ENCODE measurements around the gene ZBED6. TPM values are rescaled to one million over a fixed set of nuclear protein-coding genes. Genes with fewer than 3 reads are reported as not detected.
A peak's percentile ranks its signal among the peaks of the same experiment; 100 is the strongest.

ZBED6 gene
- total and polyA plus RNA-seq, 2 of the 4 experiments (the other 2 are of a cell fraction): 3.8 to 26.2 TPM

DNA sequence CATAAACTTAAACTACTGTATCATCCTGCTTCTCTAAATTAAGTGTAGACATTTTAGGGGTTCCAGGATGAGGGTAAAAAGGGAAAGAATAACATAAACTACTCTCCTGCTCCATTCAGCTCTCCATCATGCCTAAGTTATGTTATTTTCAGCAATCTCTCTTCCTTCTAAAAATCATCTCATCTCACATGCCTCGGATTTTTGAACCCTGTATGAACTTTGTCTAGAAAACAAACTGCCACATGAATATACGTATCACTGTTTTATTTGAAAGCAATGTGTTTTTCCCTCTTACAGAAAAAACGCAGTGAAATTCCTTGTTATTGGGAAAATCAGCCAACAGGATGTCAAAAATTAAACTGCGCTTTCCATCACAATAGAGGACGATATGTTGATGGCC lies 32.6 kb downstream of the ZBED6 start:
- H3K27ac ChIP-seq (ENCODE audit: insufficient read depth, low read length): no peak overlapping the region
- ATAC-seq (ENCODE audit: low read depth): peak; percentile 57
- H3K27me3 ChIP-seq (ENCODE audit: control insufficient read depth, insufficient read depth, low read length): no peaks in the 10 kb centered on the region
- no peaks in the 10 kb centered on the region for H3K9me3 ChIP-seq (ENCODE audit: control insufficient read depth, insufficient read depth, low read length)
- H4K91ac ChIP-seq (ENCODE audit: insufficient read depth, low read depth, low read length): no peak overlapping the region
- no peak overlapping the region for H2BK15ac ChIP-seq (ENCODE audit: low read depth, low read length)
- ChIA-PET POLR2A (ENCODE audit: unreplicated experiment) (no interaction called here), CTCF (interaction anchor here (0.6 kb wide), 1 partner anchor 135 kb away, joined by 3 read pairs; no protein-coding TSS in a partner anchor)
- no peak overlapping the region for H2AFZ ChIP-seq (replicated peaks; ENCODE audit: low read length, poor library complexity)
- no peak overlapping the region for H3K14ac ChIP-seq (replicated peaks; ENCODE audit: low read depth, low read length)
- H3K4me1 ChIP-seq (ENCODE audit: control insufficient read depth, insufficient read depth, low read length): no peaks in the 10 kb centered on the region
- WGBS, 2 experiments (ENCODE audit: extremely low coverage in 2 of 2, insufficient read length in 1 of 2): no CpG with 5 or more reads among the region's 5 CpGs
- H3K23ac ChIP-seq (ENCODE audit: low read depth, low read length): no peak overlapping the region
- H3K9ac ChIP-seq (ENCODE audit: low read depth, low read length): no peak overlapping the region
- H3K9me1 ChIP-seq (ENCODE audit: insufficient read depth, low read length): peaks cover 6% of the 10 kb centered on the region
- H2BK5ac ChIP-seq (ENCODE audit: low read depth, low read length, poor library complexity, severe bottlenecking): peak overlapping the region; percentile 53
- H3K18ac ChIP-seq (ENCODE audit: low read depth, low read length): no peak overlapping the region
- no peak for TF ChIP-seq SMC3 (IDR thresholded peaks at IDR 0.05; ENCODE audit: low read depth, low read length)
- TF ChIP-seq RAD21 (IDR thresholded peaks at IDR 0.05; ENCODE audit: low read length): no peak
- no peak for TF ChIP-seq MAFK (IDR thresholded peaks at IDR 0.05; ENCODE audit: low read depth, low read length)
- no peak for TF ChIP-seq BHLHE40 (IDR thresholded peaks at IDR 0.05; ENCODE audit: low read depth, low read length)
- TF ChIP-seq FOS (IDR thresholded peaks at IDR 0.05; ENCODE audit: low read depth, low read length): no peak
- TF ChIP-seq MXI1 (IDR thresholded peaks at IDR 0.05; ENCODE audit: borderline replicate concordance, low read depth, low read length): no peak
- no peak for TF ChIP-seq MAZ (IDR thresholded peaks at IDR 0.05; ENCODE audit: borderline replicate concordance, low read depth, low read length)
- TF ChIP-seq, protein P1, sequence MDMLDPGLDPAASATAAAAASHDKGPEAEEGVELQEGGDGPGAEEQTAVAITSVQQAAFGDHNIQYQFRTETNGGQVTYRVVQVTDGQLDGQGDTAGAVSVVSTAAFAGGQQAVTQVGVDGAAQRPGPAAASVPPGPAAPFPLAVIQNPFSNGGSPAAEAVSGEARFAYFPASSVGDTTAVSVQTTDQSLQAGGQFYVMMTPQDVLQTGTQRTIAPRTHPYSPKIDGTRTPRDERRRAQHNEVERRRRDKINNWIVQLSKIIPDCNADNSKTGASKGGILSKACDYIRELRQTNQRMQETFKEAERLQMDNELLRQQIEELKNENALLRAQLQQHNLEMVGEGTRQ (IDR thresholded peaks at IDR 0.05; ENCODE audit: low read depth, low read length): no peak
- TF ChIP-seq, protein P2, sequence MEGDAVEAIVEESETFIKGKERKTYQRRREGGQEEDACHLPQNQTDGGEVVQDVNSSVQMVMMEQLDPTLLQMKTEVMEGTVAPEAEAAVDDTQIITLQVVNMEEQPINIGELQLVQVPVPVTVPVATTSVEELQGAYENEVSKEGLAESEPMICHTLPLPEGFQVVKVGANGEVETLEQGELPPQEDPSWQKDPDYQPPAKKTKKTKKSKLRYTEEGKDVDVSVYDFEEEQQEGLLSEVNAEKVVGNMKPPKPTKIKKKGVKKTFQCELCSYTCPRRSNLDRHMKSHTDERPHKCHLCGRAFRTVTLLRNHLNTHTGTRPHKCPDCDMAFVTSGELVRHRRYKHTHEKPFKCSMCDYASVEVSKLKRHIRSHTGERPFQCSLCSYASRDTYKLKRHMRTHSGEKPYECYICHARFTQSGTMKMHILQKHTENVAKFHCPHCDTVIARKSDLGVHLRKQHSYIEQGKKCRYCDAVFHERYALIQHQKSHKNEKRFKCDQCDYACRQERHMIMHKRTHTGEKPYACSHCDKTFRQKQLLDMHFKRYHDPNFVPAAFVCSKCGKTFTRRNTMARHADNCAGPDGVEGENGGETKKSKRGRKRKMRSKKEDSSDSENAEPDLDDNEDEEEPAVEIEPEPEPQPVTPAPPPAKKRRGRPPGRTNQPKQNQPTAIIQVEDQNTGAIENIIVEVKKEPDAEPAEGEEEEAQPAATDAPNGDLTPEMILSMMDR (conservative IDR thresholded peaks at IDR 0.05; ENCODE audit: low read depth, low read length): no peak
- TF ChIP-seq RFX5 (IDR thresholded peaks at IDR 0.05; ENCODE audit: low read depth, low read length): no peak
- TF ChIP-seq CHD1 (IDR thresholded peaks at IDR 0.05; ENCODE audit: low read depth, low read length): no peak
- TF ChIP-seq NFE2L2 (IDR thresholded peaks at IDR 0.05; ENCODE audit: low read depth, low read length): no peak
- TF ChIP-seq CEBPB (IDR thresholded peaks at IDR 0.05; ENCODE audit: low read depth, low read length): no peak
- TF ChIP-seq POLR2A (IDR thresholded peaks at IDR 0.05; ENCODE audit: low read depth, low read length): no peak
- H3K79me1 ChIP-seq (ENCODE audit: low read depth in 1 of 2, low read length in 2 of 2): peaks cover 7 to 22% of the 10 kb centered on the region in 2 experiments; a peak in 3 of 4 replicates
- no TSS peak for BruUV-seq (replicated peaks)
- no peak overlapping the region for H3K4me2 ChIP-seq (ENCODE audit: low read depth, low read length)
- no peak overlapping the region for H2AK5ac ChIP-seq (ENCODE audit: low read depth, low read length)
- H2BK20ac ChIP-seq (ENCODE audit: low read depth, low read length): no peak overlapping the region
- peaks cover 11% of the 10 kb centered on the region; the same call in 1 of the 2 replicates for H4K20me1 ChIP-seq (ENCODE audit: insufficient read depth, low read length)
- no peak overlapping the region for H3K4ac ChIP-seq (ENCODE audit: low read depth, low read length)
- H4K8ac ChIP-seq (ENCODE audit: low read depth in 2 of 2, low read length in 2 of 2): no peak overlapping the region
- H2AK9ac ChIP-seq (replicated peaks; ENCODE audit: low read depth, low read length, poor library complexity): no peak overlapping the region
- H3K4me3 ChIP-seq (ENCODE audit: insufficient read depth, low read depth, low read length): no peak overlapping the region
- in situ Hi-C loops (cut with MboI; ENCODE audit: low sequenced_read_pairs) (no loop called here), dilution Hi-C loops (cut with HindIII; ENCODE audit: low sequenced_read_pairs, unreplicated experiment) (no loop called here), intact Hi-C loops (cut with micrococcal nuclease) (no loop called here)
- no peak overlapping the region for H4K5ac ChIP-seq (ENCODE audit: low read depth, low read length)
- peak; percentile 35 for DNase-seq
- H3K56ac ChIP-seq (ENCODE audit: extremely low read depth, insufficient read depth, low read length): no peak overlapping the region
- peaks cover 37% of the 10 kb centered on the region for H3K36me3 ChIP-seq (ENCODE audit: control insufficient read depth, insufficient read depth, low read length)
- no peak overlapping the region for H2BK120ac ChIP-seq (ENCODE audit: low read depth, low read length)

Data from IMR-90 (cell line).